ENCODE data around the gene PRELID3B.
"Not testable (repeated sequence)": the region's sequence is repeated elsewhere in the genome, so short reads cannot be mapped to it uniquely, and the experiment has no call there.

PRELID3B gene

GRCh38 chr20:59048681-59049030 is 6.1 kb upstream of the PRELID3B start:
- DNase-seq (ENCODE audit: low read depth): no peak

GRCh38 chr20:59047938-59048680 is 5.5 kb upstream of the PRELID3B start:
- no peak for DNase-seq (ENCODE audit: low read depth)

- no peak for DNase-seq (ENCODE audit: low read depth)
Observed at GRCh38 chr20:59046862-59047261, 4.3 kb upstream of the PRELID3B start.

GRCh38 chr20:59044796-59045195 is 2.2 kb upstream of the PRELID3B start:
- no peak for DNase-seq (ENCODE audit: low read depth)

- DNase-seq (ENCODE audit: low read depth): no peak
Observed at GRCh38 chr20:59044295-59044694, 1.7 kb upstream of the PRELID3B start.

DNA sequence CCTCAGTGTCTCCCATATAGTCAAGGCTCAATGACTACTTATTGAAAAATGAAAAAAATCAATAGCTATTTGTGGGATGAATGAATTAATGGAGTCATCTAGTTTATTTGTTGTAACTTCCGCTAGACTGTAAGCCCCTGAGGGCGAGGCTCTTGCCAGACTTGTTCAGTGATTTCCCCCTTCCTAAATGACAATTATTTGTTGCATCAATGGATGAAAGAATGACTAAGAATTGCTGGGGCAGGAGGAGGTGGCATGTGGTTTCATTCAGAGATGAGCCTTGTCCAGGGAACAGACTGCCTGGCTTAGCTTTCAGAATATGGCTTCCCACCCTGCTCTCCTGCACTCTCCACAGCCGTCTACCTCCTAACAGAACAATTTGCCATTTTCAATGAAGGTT is 1.1 kb upstream of the PRELID3B start:
- DNase-seq (ENCODE audit: low read depth): no peak

GRCh38 chr20:59042796-59043631 is 428 bp upstream of the PRELID3B start:
- peak; percentile 77 for DNase-seq (ENCODE audit: low read depth)

DNA sequence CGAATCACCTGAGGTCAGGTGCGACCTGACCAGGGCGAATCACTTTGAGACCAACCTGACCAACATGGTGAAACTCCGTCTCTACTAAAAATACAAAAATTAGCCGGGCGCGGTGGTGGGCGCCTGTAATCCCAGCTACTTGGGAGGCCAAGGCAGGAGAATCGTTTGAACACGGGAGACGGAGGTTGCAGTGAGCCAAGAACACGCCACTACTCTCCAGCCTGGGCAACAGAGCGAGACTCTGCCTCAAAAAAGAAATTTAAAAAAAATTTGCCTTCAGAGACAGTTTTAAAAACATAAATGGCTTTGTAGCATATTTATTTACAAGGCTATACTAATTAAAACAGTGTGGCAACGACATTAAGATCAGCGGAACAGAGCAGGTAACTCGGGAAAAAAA is 1.1 kb downstream of the PRELID3B start:
- not testable (repeated sequence) for DNase-seq (ENCODE audit: low read depth)

DNA sequence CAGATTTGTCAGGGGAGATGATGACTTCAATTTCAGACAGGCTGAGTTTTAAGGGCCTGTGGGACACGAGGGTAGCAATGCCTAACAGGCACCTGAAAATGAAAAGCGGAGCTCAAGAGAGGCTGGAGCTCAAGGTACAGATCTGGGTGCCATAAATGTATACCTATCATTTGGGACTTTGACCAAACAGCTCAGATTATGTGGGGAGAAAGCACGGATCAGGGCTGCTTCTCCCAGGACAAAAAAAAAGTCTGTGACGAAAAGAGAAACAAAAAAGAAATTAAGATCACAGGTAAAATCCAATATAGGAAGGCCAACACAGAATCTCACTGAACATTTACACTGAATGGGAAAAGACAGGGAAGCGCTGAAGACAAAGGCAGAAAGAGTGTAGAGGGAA is 1.9 kb downstream of the PRELID3B start:
- DNase-seq (ENCODE audit: low read depth): no peak

GRCh38 chr20:59039233-59039632 is 3.4 kb downstream of the PRELID3B start:
- DNase-seq (ENCODE audit: low read depth): no peak

DNA sequence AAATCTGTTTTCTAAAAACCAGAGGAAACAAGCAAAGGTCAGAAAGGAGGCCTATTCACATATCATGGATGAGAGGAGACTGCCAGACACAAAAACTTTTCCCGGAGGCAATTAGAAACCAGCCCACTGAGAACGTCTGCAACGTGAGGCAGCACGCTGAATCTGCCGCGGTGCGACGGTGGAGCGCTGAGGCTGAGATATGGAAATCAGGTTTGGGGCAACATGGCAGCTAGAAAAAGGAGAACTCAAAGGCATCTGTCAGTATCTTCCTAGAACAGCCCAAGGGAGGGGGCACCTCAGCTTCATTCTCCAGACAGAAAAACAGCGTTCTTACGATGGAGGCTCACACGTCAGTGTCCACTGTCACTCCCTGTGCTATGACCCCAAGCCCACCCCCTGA is 5.2 kb downstream of the PRELID3B start:
- DNase-seq (ENCODE audit: low read depth): no peak

DNA sequence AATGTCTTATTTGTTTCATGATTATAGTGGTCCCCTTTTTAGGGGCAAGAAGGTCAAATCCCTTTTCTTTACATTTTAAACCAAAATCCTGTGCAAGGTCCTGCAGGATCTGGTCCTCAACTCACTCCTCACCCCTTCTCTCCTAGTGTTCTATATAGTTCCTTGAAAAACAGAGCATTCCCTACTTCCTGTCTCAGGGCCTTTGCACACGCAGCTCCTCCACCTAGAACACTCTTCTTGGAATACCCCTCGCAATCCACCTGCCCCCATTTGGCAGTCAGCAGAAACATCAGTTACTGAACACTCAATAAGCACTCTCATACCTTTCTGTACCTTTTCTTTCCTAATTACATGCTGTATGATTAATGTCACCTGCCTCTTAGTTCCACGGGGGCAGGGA is 7.2 kb downstream of the PRELID3B start:
- DNase-seq (ENCODE audit: low read depth): no peak

DNA sequence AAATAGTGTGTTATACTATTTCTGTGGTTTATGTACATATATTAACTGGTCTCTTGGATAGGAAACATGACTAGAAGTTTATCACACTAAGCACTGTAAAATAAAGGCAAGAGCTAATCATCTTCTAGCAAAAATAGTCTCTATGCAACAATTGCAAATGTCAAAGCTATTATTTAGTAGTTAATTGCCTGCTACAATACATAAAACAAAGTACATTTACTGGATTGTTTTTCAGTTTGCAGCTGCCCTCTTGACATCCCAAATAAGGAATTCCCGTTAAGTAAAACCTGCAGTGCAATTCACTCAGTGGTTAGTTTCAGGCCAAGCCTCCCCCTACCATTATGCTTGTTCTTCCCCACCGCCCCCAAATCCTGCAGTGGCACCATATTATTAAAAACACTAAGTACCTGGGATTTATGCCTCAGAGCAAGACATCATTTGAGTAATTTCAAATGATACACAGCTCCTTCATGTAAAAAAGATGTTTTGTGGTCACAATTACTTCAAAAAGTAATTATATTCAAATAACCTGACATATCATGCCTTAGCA is 8.9 kb downstream of the PRELID3B start:
- no peak for DNase-seq (ENCODE audit: low read depth)

- no peak for DNase-seq (ENCODE audit: low read depth)
Observed at GRCh38 chr20:59033093-59033492, 9.5 kb downstream of the PRELID3B start.

DNA sequence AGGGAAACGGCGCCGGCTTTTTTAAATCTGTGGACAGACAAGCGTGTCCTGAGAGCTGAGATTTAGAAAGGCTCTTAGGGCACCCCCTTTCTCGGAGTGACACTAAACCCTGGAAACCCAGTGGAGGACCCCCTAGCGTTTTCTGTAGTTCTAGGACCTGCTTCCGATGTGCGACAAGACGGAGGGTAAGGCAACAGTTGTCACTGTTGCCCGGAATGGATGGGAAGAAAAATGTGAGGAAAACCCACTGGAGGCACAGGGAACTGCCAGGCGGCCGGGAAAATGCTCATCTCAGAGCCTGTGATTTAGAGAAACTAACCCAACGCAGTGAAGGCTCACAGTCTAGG is 9.9 kb downstream of the PRELID3B start:
- DNase-seq (ENCODE audit: low read depth): no peak

GRCh38 chr20:59032023-59032712 is 10.4 kb downstream of the PRELID3B start, which contains the start of gene ATP5F1E:
Gene ATP5F1E, minus strand, starts transcription at chr20:59032335. Its CDS starts 84 bp downstream, at chr20:59032251.
- DNase-seq (ENCODE audit: low read depth): peak; percentile 88

- DNase-seq (ENCODE audit: low read depth): no peak
Observed at GRCh38 chr20:59031564-59032022, 11.0 kb downstream of the PRELID3B start.

DNA sequence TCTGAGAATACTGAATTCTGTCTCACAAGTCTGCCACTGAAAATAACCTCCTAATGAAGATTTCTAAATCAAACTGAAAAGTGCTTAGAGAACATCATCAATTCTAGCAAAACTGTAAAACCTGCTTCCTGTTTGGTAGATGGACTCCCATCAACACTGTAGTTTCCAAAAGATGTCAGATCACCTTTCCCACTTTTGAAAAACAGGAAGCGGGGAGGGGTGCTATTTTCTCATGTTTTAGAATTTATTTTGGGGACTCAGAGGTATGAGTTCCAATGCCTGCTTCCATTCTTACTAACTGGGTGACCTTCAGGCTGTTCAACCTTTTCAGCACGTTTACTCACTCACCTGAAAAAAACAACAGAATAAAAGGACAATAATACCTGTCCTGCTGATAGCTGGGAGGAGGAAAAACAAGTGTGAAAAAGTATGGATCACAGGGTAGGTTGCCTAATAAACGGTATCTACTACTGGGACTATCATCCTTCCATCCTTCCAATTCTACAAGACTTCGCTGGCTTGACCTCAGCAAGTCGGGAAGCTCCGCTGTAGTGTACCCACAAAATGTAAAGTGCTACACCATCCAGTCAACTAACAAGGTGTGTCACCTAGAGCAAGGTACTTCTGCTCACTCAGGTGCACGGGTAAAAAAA is 11.5 kb downstream of the PRELID3B start:
- DNase-seq (ENCODE audit: low read depth): no peak

GRCh38 chr20:59028812-59029211 is 13.8 kb downstream of the PRELID3B start:
- DNase-seq (ENCODE audit: low read depth): no peak

- no peak for DNase-seq (ENCODE audit: low read depth)
Observed at GRCh38 chr20:59027741-59028320, 14.8 kb downstream of the PRELID3B start.

GRCh38 chr20:59026904-59027740 is 15.5 kb downstream of the PRELID3B start:
- no peak for DNase-seq (ENCODE audit: low read depth)

Measured in stimulated activated CD8-positive, alpha-beta memory T cell treated with anti-CD3 and anti-CD28 coated beads, Interleukin-15, amount 100 ng/mL, for 1 hour (primary cell).